ENCODE measurements around the gene DHX8.
"Not testable (repeated sequence)": the region's sequence is repeated elsewhere in the genome, so short reads cannot be mapped to it uniquely, and the experiment has no call there.

DHX8 gene

DNA sequence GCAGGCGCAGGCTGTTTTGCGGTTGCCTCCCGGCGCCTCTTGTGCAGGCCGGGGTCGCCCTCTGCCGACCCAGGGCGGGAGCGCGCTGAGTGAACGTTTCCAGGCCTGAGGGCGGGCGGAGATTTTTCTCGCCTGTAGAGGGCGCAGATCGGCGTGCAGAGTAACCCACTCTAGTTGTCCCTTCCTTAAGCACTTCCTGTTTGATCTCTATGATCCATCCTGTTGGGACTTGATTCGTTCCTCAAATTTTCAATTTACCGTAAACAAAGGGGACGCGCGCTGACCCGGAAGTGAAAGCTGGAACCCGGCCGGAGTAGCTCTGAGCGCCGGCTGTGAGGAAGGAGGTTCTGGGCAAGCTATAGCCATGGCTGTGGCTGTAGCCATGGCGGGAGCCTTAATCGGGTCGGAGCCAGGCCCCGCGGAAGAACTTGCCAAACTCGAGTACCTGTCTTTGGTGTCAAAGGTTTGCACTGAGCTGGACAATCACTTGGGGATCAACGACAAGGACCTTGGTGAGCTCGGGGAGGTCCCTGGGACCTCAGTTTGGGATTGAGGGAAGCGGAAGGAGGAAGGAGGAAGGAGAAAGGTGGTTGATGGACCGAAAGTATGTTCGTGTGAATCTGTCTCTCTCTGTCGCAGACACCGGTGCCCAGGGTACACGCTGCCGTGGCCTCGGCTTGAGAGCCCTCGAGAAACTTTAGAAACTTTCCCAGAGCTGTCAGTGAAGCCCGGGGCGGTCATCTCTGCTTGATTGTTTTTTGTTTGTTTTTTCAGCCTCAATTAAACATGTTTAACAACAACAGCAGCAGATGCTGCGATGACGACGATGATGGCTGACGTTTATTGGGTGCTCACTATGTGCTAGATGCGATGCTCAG lies at the start of gene DHX8:
DHX8 (plus strand) TSS at position 302 of the 878 bp plus-strand sequence; CDS start at position 365, 63 bp downstream.
- DNase-seq = peak; percentile 97

DNA sequence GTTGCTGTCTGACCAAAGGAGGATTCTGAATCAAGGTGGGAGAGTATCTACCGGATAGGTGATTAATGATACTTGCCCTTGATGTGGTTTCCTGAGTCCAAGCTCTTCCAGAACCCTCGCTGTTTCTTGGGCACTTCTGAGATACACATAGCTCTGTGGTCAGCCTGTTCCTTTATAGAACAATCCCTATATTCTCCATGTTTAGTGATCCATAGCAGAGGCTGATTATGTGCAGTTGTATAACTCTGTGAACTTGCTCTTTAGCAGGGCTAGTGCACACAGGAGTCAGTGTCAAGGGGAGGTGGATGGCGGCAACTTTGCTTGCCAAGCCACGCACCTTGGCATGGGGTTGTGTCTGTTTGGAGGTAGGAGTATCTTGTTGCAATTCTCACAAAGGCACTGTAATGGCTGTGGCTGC lies 48.9 kb upstream of the DHX8 start:
- DNase-seq = no peak

DNA sequence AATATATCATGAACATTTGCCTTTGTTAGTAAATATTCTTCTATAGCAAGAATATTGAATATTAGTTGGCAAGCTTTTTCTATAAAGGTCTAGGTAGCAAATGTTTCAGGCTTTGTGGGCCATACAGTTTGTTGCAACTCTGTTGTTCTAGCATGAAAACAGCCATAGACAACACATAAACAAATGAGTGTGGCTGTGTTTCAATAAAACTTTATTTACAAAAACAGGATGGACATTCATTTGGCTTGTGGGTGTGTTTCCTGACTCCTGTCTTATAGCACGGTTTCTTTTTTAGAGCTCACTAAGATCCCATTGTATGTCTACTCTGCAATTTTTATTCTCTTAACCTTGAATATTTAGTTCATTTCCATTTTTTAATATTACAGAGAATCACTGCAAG lies 46.0 kb upstream of the DHX8 start:
- DNase-seq = no peak

DNA sequence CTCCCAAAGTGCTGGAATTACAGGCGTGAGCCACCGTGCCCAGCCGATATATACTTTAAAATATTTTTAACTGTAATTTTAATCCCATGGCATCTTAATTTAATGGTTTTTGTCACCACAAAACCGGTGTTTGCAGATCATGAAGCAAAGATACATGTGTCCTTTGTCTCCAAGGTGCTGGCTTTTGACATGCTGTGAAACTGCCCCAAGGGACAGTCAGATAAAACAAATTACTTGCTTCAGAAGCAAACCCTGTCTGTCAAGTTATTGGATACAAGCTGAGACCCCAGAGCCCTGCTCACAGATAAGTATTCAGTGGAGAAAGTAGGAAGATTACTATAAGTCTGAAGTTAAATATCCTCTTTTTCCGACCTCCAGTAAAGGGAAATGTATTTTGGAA lies 45.1 kb upstream of the DHX8 start:
- DNase-seq = no peak

DNA sequence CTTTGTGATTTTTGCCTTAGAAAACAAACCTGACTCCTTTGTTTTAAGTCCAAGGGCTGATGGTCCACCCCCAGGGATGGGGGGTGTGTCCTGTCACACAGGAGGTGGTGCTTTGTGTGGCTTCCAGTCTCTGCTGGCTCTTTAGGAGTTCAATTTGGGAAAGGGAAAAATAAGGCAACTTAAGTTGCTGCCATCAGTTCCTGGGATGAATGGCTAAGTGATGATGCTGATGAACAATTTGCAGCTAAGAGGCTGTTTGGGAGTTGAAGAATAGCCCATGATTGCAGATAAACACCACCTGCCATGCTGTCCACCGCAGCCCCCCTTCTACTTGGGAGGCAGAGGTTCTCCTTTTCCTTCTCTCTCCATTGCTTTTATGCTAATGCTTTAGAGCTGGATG lies 44.7 kb upstream of the DHX8 start:
- DNase-seq = no peak

DNA sequence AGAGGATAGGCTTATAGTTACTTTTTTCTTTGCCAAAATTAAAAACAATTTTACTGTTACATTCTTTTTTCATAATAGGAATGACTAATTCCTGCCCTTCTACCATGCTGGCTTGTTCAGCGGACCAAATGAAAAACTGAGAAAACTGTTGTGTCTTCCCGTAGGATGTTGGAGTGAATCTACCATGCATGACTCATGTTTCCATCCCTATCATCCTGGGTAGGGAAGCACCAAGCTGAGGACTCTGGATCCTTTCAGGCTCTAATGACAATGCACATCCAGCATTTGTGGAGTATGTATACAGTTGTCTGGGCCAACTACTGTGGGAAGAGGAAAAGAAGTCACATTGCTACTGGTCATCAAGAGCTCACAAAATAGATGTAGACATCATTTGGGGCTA lies 41.1 kb upstream of the DHX8 start:
- DNase-seq = no peak

DNA sequence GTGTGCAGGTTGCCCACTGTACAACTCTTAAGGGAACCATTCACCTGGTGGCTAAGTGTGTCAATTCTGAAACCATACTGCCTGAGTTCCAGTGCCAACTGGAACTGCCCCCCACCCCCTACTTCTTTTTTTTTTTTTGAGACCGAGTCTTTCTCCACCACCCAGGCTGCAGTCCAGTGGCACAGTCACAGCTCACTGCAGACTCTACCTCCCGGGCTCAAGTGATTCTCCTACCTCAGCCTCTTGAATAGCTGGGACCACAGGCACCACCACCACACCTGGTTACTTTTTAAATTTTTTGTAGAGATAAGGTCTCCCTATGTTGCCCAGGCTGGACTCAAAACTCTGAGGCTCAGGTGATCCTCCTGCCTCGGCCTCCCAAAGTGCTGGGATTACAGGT lies 40.4 kb upstream of the DHX8 start:
- no peak for DNase-seq

DNA sequence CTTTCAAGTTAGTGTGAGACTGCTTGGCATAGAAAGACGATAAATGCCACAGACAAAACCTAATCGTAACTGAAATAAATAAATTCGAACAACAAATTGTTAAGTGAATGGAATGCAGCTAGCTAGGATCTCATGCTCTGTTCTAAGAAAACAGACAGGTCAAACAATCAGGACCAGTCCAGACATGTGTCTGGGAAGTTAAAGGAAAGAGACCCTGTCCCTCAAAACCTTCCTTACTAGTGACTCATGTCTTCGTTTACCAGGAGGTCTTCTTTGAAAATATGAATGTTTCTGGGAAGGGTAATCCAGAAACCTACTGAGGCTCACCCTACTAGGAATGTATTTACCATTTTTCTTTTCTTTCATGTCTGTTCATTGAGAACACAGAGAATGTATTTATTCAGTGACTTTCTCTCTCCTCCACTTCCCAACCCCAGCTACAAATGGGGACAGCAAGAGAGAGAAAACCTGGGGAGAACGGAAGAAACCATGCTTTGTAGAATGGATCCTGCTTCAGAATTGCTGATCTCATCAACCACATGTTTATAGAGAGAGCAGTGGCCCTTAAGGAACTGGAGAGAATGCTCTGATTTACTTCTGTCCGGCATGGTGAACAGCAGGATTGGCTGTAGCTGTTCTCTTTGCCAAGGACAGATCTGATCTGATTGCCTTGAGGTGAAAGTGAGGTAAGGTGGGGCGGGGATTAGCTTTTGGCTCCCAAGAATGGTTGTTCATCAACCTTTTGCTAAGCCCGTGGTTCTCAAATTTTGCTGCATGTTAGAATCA lies 39.4 kb upstream of the DHX8 start:
- DNase-seq = no peak

DNA sequence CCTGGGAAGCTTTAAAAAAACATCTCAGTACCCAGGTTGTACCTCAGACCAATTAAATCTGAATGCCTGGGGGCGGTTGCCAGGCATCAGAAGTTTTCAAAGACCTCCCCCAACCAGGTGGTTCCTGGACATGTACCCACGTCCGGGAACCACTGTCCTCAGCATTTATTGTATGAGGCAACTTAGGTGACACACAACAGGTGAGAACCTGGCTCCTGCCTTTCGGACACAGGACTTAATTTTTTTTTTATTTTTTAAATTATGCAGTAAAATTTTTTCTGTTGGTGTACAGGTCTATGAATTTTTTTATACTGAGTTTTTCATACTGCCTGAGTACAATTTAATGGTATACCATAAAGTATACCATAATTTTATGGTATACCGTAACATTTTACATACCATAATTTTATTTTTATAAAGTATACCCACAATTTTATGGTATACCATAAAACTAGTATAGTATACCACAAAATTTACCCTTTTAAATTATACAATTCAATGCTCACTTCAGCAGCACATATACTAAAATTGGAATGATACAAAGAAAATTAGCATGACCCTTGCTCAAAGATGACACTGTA lies 38.7 kb upstream of the DHX8 start:
- no peak for DNase-seq

DNA sequence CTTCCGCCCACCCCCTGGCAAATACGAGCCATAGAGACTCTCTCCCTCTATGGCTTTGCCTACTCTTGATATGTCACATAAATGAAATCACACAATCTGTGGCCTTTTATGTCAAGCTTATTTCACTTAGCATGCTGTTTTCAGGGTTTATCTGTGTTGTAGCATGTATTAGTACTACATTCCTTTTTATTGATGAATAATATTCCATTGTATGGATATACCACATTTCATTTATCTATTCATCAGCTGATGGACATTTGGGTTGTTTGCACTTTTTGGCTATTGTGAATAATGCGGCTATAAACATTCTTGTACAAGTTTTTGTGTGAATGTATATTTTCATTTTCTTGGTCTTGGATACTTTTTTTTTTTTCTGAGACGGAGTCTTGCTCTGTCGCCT lies 37.0 kb upstream of the DHX8 start:
- no peak for DNase-seq

DNA sequence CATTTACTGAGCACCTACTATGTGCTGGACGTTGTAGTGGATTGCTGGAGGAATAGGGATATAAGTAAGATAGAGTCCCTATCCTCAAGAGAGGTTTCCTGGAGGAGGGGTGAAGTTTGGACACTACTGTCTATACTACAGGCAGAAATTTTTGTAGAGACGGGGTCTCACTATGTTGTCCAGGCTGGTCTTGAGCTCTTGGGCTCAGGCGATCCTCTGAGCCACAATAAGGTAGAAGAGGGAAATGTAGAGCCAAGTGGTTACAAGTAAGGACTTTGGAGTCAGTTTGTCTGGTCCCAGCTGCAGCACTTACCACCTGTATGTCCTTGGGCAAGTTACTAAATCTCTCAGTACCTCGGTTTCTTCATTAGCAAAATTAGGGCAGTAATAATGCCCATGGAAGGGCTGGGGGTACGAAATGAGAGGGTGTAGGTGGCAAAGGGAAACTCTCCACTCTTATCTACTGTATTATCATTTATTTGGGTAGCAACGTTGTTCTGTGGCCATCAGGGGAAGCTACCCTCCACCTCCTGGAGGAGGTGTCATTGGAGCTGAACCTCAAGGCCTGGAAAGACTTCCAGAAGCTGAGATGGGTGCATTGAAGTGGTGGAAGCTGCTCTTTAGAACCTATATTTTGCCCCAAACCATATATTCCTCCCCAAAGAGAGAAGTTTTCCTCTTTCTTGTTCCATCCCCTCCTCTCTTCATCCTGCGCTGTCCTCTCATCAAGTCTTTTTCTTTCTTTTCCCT lies 34.9 kb upstream of the DHX8 start:
- no peak for DNase-seq

DNA sequence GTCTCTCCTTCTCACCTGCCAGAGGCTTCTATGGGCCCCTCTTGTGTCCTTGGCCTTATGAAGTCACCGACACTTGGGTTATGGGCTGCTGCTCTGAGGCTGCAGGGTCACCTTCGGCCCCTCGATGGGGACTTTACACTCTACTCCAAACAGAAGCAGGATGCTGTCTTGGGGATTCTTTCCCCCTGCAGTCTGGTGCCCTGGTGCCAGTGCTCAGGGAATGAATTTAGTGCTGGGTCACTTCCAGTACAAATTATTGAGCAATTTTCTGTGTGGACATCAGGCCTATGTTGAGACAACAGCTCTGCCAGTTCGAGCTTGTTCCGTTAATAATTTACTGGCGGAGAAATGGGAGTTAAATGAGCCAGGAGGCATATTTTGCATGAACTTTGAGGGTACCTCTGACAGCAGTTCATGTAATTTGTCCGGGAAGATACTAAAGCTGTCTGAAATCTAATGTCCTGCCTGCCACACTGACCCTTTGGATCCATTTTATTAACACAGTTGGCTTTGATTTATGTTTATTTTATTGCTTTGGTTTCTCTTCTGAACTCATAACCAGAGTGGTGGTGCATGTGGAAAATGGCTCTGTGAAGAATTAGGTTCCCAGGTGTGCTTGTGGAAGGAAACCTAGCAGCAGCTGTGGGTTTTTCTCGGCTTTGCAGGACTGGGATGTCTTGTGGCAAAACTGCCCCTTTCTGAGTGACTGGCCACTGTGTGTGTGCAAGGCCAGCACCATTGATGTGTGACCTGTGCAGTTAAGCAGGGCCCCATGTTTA lies 34.1 kb upstream of the DHX8 start:
- DNase-seq = no peak

DNA sequence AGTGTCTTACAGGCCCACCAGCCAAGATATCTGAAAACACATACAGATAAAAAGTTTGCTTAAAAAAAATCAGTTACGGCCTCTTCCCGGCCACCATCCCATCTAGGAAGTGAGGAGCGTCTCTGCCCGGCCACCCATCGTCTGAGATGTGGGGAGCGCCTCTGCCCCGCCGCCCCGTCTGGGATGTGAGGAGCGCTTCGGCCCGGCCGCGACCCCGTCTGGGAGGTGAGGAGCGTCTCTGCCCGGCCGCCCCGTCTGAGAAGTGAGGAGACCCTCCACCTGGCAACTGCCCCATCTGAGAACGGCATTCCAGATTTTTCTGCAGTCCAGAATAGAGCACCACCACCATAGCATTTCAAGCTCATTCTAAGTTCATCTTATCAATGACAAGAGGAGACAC lies 33.0 kb upstream of the DHX8 start:
- DNase-seq = not testable (repeated sequence)

DNA sequence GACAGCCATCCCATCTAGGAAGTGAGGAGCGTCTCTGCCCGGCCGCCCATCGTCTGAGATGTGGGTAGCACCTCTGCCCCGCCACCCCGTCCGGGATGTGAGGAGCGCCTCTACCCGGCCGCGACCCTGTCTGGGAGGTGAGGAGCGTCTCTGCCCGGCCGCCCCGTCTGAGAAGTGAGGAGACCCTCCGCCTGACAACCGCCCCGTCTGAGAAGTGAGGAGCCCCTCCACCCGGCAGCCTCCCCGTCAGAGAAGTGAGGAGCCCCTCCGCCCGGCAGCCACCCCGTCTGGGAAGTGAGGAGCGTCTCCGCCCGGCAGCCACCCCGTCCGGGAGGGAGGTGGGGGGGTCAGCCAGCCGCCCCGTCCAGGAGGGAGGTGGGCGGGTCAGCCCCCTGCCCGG lies 32.0 kb upstream of the DHX8 start:
- DNase-seq = not testable (repeated sequence)

DNA sequence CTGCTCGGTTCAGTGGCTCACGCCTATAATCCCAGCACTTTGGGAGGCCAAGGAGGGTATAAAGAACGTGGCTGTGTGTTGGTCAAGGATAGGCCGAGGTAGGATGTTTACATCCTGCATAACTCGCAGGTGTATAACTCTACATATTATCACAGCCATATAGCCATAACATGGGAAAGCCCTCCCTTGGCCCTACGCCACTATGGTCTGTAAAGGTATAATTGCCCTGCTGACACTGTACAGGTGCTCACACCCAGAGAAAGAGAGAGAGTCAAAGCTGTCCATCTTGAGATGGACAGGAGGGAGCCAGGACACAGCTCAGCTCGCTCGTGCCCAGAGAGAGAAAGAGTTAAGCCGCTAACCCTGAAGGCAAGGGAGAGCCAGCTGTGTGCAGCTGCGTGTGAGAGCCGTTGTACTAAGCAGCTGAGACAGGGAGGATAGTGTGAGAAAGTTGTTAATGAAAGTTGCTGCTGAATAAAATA lies 30.4 kb upstream of the DHX8 start:
- DNase-seq = no peak

DNA sequence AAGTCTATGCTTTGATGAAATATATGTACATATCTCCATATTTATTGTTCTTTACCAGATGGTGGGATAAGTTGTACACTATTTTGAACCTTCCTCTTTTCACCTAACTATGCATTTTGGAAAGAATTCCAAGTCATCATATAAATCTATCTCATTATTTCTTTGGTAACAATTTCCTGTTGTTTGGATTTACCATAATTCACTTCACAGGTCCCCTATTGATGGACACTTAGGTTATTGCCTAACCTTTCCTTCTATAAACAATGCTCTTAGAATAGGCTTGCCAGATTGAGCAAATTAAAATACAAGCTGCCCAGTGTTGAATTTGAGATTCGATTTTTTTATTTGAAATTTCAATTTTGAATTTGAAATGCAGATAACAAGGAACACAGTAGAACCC lies 28.9 kb upstream of the DHX8 start:
- DNase-seq = no peak

DNA sequence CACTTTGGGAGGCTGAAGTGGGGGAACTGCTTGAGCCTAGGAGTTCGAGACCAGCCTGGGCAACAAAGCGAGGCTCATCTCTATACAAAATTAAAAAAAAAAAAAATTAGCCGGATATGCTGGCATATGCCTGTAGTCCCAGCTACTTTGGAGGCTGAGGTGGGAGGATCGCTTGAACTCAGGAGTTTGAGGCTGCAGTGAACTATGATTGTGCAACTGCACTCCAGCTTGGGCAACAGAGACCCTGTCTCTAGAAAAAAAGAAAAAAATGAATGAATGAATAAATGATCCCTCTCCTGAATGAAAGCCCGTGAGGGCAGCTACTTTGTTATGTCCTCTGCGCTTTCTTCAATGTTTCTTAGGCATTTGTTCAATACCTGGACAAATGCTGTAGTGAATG lies 27.7 kb upstream of the DHX8 start:
- DNase-seq = no peak

DNA sequence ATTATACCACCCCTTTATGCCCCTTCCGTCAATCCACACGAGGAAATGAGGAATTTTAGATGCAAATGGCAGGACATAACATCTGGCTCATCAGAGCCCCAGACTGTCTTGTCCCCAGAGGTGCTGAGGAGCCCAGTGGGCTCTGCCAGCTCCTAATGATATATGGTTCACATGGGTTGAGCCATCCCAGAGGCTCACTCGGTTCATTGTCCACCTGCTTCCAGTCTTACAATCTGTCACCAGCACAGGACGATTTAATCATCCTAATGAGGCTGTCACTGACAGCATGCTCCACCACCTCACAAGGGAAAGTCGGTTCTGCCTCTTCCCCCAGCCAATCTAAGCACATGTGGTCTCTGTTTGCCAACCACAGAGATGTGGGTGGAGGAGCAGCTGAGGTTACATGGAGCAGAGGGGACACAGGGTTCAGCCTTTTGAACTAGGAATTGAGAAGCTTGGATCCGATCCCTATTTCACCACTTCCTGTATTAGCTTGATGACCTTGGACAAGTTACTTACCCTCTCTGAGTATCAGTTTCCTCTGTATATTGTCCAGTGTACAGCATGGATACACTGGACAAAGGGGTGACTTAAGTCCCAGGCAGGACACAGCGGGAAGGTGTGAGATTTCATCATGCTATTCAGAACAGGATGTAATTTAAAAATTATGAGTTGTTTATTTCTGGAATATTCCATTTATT lies 27.0 kb upstream of the DHX8 start:
- DNase-seq = peak; percentile 28

DNA sequence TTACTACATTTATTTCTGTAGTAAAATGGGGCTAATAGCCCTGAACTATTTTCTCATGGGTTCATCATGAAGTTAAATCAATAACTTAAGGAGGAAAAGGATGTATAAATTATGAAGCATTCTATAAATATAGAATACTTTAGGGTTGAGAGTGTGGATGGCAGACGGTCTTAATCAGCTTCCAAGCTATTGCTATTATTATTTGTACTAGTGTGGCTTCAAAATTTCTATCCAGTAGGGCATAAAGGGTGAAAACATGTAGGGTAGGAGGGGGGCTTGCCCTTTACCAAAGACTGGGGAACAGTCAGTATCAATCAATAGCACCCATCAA lies 26.4 kb upstream of the DHX8 start:
- no peak for DNase-seq

DNA sequence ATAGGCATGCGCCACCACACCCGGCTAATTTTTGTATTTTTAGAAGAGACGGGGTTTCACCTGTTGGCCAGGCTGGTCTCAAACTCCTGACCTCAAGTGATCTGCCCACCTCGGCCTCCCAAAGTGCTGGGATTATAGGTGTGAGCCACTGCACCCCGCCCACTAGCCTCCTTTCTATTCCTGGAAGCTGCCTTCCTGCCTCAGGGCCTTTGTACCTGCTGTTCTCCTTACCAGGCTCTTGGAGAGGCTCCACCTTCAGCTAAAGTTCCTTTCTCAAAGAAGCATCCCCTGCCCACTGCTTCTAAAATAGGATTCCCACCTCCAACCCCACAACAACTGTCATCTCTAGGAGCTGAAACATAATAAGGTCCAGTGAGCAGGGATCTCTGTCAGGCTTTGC lies 23.9 kb upstream of the DHX8 start:
- DNase-seq = not testable (repeated sequence)

DNA sequence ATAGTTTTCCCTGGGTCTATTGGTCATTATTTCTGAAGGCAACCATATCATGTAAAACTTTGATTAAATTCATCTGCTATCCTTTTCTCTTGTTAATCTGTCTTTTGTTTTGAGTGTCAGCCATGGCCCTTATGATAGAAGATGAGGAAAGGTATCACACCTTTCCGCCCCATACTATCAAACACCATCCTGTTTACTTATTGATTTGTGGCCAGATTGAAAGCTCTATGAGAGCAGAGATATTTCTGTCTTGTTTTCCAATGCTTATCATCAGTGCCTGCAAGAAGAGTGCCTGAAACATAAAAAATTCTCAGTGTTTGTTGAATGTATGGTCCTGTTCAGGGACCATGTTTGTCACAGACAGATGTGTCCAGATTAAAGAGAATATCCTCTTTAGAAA lies 22.6 kb upstream of the DHX8 start:
- no peak for DNase-seq

DNA sequence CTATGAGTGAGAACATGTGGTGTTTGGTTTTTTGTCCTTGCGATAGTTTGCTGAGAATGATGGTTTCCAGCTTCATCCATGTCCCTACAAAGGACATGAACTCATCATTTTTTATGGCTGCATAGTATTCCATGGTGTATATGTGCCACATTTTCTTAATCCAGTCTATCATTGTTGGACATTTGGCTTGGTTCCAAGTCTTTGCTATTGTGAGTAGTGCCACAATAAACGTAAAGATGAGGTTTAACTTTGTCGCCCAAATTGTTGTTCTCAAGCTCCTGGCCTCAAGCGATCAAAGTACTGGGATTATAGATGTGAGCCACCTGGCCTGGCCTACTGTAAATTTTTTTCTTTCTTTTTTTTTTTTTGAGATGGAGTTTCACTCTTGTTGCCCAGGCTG lies 21.2 kb upstream of the DHX8 start:
- DNase-seq = not testable (repeated sequence)

All from NCI-H2029 (cell line).